GM19397 (cell line): ENCODE measurements around the gene UNCX.

Source experiments
- ATAC-seq: cut with Tn5 transposase; IDR thresholded peaks from one replicate; pipeline ENCODE4 v1.9.1; 2021; ENCODE audit warnings: mild to moderate bottlenecking, moderate library complexity; ENCODE audit not compliant: unreplicated experiment

The UNCX gene

DNA sequence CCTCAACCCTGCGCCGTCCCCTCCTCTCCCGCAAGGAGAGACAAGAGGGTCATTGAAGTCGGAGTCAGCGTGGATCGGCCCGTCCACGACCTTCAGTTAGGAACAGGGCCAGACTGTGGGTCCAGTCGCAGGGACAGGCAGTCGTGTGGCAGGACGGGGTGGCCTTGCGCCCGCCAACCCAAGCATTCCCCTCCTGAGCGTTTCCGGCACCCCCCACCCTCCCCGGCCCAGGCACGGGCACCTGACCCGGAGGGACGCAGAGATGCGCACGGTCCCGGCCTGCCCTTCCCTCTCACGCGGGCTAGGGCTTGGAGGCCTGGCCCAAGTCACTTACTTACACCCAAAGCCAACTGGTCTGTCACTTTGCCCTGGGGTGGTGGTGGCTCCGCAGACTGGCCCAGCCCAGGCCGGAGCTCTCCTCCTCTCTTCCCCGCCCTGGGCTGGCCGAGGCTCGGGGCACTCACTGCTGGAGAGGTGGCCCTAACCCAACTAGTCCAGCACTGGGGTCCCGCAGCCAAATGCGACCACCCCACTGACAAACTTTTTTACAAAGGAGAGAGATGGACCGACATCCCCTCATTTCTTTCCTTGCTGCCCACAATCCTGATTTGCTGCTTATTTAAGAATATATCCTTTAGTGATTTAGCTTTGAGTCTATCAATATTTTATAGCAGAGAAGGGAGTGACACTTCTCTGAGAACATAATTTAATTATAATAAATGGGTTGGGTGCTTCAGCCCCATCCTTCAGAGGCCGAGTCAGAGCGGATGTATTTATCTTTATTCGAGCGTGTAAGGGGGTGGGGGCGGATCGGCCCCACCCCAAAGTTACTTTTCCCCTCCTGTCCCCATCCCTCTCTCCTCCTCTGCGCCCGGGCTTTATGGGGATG is 1.2 kb upstream of the UNCX start:
- ATAC-seq: no peak

DNA sequence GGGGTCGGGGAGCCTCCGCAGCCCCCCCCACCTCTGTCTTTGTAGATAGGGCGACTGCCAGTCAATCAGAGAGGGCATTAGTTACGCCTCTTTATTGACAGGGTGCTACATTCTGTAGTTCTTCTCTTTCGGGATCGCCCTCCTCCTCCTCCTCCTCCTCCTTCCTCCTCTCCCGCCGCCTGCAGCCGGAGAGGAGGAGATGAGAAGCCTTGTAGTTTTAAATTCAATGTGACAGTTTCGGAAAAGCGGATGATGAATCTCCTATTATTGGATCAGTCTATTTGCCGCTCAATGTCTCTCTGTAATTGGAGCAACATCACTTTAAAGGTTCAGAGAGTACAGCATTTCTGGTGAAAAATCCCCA is 587 bp upstream of the UNCX start:
- no peak for ATAC-seq

DNA sequence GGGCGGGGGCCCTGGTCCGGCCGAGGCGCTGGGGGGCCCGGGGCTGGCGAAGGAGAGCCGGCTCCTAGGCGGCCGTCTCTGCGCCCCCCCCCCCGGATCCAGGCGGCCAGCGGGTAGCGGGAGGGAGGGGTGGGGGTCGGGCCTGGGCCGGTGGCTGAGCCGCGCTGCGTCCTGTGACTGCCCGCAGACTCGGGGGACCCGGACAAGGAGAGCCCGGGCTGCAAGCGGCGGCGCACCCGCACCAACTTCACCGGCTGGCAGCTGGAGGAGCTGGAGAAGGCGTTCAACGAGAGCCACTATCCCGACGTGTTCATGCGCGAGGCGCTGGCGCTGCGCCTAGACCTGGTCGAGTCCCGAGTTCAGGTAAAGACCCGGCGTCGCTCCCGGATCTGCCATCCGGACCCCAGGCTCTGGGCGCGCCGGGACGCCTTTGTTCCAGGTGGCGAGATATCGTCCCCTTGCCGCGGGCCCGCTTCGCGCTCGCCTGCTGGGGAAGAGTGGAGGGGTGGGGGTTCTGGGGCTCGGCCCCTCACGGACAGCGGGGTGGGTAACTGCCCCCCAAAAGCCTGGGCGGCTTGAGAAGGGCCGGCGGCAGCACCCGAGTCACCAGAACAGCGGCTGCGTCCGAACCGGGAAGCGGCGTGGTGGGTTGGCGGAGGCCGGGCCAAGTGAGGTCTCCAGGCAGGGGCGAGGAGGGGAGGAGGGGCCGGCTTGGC is 819 bp downstream of the UNCX start:
- ATAC-seq: no peak

DNA sequence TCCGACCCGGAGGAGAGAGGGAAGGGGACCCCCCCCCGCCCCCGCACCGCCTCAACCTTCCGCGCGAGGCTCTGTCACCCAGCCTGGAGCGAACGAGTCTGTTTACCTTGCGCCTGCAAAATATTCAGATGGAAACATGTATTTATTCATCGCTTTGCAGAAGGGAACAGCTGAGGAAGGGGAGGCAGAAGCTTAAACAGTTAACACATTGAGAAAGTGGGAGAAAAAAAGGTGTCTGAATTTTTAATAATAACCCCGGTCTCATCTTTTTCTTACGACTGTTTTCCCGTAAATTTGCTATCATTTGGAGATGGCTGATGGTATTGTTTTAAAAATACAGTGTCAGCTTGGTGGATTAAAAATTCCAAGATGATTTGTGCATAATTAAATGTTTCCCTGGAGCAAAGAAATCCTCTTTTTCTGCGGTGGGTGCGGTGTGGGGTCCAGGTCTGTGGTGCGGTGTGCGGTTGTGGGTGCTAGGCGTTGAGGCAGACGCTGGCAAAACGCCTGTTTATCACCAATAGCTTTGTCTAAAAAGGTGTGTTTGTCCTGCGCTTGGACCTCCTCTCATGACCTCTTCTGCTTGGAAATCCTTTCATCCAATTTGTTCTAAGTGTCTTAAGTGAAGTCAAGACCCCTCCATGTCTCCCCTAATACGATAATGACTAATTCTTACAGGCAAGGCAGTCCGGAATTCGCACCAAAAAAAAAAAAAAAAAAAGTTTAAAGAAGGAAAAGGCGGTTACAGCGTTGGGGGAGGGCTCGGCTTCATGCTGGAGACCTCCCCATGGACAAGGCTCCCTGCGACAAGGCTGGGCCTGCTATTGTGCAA is 1.6 kb downstream of the UNCX start:
- no peak for ATAC-seq

DNA sequence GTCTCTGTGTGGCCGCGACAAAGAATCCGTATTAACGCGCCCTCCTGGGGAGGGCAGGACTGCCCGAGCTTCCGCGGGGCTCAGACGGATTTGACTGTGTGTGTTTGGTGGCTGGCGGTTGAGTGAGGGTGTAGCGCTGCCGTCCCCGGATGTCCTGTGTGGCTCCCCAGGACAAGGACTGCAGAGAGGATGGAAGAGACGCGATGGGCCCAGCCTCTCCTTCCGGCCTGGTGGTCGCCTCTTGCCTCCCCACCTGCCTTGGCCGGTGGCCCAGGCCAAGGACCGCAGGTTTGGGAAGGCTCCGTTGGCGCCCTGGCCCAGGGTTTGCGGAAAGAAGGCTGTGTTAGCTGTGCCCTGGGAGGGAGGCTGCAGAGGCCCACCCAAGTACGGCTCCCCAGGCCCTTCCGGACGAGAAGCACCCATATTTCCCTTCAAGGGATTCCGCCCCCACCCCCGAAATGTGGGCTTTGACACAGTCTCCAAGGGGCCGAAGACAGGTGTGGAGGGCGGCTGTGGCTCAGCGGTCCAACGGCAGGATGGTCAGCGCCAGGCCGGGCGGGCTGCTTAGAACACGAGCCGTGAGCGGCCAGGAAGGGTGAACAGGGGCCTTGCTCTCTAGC is 2.3 kb downstream of the UNCX start:
- no peak for ATAC-seq

DNA sequence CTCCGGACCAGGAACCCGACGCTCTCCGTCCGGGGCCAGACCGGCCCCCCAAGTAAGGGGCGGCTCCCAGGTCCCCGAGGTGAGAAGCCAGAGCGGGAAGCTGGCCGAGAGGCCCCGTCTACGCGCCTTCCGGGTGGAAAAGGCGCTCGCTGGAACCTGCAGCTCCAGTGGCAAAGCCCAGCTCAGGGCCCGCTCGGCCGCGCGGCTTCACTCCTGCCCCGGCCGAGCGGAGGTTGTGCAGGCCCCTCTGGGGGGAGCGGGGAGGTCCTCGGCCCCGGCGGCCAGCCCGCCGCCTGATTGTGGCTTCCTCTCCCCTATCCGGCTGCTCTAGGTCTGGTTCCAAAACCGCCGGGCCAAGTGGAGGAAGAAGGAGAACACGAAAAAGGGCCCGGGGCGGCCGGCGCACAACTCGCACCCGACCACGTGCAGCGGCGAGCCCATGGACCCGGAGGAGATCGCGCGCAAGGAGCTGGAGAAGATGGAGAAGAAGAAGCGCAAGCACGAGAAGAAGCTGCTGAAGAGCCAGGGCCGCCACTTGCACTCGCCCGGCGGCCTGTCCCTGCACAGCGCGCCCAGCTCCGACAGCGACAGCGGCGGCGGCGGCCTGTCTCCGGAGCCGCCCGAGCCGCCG is 2.9 kb downstream of the UNCX start:
- ATAC-seq: no peak

DNA sequence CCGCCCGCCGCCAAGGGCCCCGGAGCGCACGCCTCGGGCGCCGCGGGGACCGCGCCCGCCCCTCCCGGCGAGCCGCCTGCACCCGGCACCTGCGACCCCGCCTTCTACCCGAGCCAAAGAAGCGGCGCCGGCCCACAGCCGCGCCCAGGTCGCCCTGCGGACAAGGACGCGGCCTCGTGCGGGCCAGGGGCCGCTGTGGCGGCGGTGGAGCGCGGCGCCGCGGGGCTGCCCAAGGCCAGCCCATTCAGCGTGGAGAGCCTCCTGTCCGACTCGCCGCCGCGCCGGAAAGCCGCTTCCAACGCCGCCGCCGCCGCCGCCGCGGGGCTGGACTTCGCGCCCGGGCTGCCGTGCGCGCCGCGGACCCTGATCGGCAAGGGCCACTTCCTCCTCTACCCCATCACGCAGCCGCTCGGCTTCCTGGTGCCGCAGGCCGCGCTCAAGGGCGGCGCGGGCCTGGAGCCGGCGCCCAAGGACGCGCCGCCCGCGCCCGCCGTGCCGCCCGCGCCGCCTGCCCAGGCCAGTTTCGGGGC is 3.5 kb downstream of the UNCX start:
- ATAC-seq: no peak

DNA sequence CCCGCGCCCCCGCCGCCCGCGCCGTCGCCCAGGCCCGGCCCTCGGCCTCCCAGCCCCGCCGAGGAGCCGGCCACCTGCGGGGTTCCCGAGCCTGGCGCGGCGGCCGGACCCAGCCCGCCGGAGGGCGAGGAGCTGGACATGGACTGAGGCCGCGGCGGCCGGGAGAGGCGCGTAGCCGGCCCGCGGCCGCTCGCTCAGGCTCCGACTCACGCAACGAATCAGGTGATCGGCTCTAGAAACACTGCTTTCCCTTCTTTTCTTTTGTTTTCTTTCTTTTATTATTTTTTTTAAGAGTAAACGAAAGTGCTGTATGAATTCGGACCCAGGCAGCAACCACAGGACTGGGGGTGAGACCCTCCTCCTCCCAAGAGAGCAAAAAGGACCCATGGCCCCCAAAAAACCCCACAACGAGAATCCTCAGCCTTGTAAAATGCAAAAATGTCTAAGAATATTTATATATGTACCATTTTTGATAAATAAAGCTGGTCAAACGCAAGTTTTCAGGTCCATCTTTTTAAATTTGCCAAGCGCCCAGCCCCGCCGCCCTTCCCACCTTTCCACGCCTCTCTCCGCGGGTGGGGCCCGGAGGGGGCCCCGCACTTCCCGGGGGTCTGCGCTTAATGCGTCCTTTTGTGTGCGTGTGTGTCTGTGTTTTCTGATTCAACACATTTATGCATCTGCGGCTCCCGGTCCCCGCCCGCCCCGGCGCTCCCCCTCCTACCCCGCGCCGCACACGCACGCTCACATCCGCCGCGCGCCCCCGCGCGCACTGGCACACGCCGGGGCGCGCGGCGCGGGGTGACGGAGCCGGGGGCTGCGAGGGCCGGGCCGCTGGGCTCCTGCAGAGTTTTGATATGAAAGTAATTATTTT is 4.4 kb downstream of the UNCX start:
- no peak for ATAC-seq

DNA sequence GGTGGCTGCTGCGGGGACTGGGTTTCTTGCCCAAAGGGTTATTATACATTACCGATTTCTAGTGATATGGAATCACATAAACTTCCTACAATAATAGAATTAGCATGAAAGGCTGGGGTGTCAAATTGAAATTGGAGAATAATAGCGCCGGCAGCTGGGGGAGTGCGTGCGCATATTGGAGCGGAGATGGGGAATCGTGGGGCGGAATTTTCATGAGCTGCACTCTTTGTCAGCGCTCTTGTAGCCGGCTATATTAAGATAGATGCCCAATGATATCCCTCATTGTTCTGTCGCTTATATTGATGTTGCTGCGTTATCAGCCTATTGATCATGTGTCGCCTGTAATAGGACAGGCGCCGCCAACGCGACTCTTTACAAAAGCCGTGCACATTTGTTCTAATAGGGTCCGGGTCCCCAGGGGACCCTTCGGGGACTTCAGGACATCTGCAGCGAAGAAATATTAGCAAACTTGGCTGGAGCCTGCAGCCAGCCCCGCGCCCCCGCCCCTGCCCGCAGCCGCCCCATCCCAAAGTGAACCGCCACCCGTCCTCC is 5.1 kb downstream of the UNCX start:
- no peak for ATAC-seq

DNA sequence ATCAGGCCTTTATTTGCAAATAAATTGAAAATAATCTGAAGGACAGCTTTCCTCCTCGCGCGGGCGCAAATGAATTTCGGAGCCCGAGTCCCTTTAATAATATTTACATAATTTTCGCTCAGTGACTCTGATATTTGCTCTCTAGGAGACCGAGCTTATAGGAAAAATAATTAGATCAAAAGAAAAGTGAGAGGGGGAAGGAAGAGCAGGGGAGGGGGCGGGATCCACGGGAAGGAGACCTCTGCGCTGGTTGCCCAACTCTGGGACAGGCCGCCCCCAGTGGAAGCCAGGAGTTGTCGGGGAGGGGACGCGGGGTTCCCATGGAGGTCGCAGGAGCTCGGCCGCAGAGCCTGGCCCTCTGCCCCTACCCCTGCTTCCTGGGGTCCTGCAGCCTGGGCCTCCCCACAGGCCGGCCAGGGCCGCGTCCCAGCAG is 5.8 kb downstream of the UNCX start:
- no peak for ATAC-seq

DNA sequence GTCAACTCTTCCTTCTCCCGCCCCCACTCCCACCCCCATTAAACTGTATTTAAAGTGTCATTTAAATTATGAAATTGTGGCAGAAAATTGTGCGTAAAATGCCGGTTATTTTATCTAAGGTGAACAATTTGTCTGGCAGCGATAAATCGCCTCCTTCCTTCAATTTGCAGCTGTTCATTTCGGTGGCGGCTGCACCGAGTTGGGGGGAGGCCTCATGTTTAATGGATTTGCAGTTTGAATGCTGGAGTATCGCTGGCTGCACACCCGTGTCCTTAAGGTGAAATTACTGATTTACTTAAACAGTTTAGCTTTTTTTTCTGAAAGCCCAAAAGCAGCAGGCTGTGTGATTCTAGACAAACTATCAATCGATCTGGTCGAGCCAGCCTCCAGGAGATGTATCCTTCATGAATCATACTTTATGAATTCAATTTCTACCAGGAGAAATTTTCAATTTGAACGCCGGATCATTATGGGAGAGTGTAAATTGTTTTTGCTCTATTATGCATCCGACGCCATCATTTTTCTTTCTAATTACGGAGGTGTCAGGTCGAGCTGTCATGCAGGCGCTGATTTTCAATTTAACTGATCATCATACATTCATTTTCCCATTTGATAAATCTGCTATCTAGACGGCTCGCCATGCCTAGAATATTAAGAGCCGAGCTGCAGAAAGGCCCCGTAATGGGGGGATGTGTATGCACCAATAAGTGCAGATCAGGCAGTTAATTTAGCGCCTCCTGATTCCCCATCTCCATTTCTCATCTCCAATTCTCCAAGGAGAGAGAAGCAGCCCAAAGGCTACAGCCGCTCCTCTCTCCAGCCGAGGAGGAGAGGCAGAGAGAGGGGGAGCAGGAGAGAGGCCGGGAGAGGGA is 6.5 kb downstream of the UNCX start:
- no peak for ATAC-seq

DNA sequence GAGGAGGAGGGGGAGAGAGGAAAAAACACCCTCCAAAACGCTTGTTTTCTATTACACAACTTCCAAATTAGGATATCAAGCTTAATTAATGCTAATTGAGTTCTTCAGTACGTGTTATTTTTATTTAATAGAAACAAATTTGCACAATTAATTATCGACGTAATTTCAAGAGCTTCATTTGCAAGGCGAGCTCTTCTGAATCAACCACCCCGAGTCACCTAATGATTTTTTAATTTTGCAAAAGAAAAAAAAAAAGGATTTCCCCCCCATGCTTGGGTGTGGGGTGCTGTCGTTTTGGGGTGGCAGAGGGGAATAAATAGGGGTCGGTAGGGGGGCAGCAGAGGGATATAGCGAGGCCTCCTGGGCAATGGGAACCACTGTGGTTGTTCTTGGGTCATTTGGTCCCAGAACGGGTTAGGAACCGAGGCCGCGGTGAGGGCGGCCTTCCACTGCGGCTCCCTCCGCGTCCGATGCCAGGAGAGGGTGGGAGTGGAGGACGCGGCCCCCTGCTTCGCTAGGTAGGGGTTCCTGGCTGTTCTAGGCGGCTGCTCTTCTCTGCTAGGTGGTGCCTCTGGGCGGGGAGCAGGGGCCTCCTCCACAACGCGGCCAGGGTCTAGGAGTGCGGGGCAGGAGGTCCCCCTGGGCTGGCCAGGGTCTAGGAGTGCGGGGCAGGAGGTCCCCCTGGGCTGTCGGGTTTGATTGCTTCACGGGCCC is 7.3 kb downstream of the UNCX start:
- no peak for ATAC-seq

DNA sequence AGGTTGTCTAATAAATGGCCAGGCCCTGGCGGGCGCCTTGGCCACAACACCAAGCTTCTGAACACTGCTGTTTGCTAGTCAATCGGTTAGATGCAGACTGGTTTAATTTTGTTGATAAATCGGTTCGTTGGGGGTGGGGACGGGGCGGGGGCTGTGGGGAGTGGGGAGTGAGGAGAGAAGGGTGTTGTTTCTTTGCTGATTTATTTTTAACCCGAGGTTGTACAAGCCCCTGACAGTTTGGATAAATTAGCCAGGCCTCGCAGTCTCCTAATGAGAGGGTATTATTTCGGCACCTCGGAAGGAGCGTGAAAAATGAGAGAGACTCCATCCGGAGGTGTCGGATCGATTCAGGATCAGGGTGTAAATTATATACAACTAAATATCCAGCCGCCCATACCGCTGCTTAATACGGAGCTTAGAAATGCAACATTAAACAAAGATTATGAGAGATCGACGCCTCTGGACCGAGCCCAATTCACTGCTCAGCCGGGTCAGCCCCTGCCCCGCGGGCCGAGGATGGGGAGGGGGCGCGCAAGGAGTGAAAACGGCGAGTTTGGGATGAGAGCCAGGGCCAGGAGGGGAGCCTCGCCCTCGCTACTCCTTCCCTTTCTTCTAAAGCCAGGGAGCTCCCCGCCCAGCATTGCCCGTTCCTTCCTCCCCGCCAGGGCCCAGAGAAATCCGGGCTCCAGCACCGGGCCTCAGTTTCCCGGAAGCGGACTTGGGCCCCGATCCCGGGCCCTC is 8.0 kb downstream of the UNCX start:
- no peak for ATAC-seq

DNA sequence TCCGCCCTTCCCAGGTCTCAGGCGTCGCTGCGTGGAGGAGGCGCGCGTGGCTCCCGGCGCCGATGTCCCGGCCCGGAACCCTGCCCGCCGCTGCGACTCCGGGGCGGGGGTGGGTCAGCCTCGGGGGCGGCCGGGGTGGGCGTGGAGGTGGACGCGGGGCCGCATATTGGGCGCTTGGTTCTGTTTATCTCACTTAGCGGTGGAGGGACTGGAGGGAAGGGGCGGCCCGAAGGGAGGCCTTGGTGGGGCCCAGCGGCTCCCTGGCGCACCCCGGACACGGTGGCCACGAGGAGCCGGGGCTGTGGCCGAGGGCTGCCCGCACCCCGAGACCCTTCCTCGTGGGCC is 8.6 kb downstream of the UNCX start:
- ATAC-seq: no peak

DNA sequence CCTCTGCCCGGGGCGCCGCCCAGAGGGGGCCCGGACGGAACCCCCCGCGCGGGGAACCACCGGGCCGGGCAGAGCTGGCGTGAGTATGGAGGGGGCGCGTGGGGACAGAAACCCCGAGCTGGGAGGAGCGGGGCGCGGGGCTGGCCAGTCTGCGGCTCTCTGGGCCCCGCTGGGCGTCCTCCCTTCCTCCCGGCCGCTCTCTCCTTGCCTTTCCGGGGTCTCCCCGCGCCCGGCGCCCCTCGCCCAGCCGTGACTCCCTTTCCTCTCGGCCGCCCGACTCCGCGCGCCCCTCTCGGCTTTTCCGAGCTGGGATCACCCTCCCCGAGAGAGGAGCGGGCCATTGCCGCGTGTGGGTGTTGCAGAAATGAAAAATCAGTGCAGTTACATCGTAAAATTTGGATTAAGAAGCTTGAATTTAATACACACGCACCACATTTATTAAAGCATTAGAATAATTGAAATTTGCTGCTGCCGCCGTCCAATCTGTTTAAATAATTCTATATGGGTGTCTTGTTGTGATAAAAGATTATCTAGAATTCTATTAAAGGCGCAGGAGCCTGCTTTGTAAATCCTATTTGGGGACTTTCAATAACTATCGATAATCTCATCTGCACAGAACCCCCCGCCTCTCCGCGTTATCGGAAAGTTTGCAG is 9.1 kb downstream of the UNCX start:
- no peak for ATAC-seq

DNA sequence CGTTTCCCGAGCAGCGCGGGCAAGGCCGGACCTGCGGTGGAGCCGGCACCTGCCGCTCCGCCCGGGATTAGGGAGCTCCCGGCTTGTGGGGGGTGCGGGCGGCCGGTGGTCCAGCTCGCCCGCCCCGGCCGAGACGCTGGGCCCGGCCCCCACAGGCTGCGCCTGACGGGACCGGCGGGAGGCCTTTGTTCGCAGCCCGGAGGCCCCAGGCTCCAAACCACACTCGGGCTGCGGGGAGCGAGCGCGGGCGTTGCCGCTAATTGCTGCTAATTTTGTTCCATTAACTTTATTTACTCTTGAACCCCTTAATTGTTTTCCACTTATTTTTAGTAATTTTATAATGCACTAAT is 9.6 kb downstream of the UNCX start:
- ATAC-seq: no peak
